HEK293T (cell line): ENCODE data around the gene CDK14.

ENCODE experiments used
- ARNT ChIP-seq: fragments of 450-650 bp; IDR thresholded peaks from 2 replicates; pipeline ENCODE4 v1.6.1; 2017; ENCODE audit warnings: mild to moderate bottlenecking
- BHLHE40 ChIP-seq: fragments of 450-650 bp; IDR thresholded peaks from 2 replicates; pipeline ENCODE4 v1.6.1; 2016; ENCODE audit warnings: mild to moderate bottlenecking, moderate library complexity, borderline replicate concordance
- FOXA1 ChIP-seq: fragments of 450-650 bp; IDR thresholded peaks from 2 replicates; pipeline ENCODE4 v1.6.1; 2016; ENCODE audit warnings: mild to moderate bottlenecking
- FOXM1 ChIP-seq: fragments of 450-650 bp; IDR thresholded peaks from 2 replicates; pipeline ENCODE4 v1.6.1; 2017; ENCODE audit warnings: mild to moderate bottlenecking, borderline replicate concordance
- HDGF ChIP-seq: fragments of 450-650 bp; IDR thresholded peaks from 2 replicates; pipeline ENCODE4 v1.6.1; 2017; ENCODE audit warnings: antibody characterized with exemption, borderline replicate concordance
- L3MBTL2 ChIP-seq: fragments of 450-650 bp; conservative IDR thresholded peaks from 2 replicates; pipeline ENCODE4 v1.6.1; 2016; ENCODE audit warnings: mild to moderate bottlenecking
- NFRKB ChIP-seq: fragments of 450-650 bp; IDR thresholded peaks from 2 replicates; pipeline ENCODE4 v1.6.1; 2016; ENCODE audit warnings: mild to moderate bottlenecking, moderate library complexity
- PKNOX1 ChIP-seq: fragments of 450-650 bp; IDR thresholded peaks from 2 replicates; pipeline ENCODE4 v1.6.1; 2016
- SP1 ChIP-seq: fragments of 450-650 bp; IDR thresholded peaks from 2 replicates; pipeline ENCODE4 v1.6.1; 2017
- SUZ12 ChIP-seq: fragments of 450-650 bp; IDR thresholded peaks from 2 replicates; pipeline ENCODE4 v1.6.1; 2016; ENCODE audit warnings: mild to moderate bottlenecking
- TARDBP ChIP-seq: fragments of 450-650 bp; IDR thresholded peaks from 2 replicates; pipeline ENCODE4 v1.6.1; 2016
- ZNF384 ChIP-seq: fragments of 450-650 bp; IDR thresholded peaks from 2 replicates; pipeline ENCODE4 v1.6.1; 2016

DNA sequence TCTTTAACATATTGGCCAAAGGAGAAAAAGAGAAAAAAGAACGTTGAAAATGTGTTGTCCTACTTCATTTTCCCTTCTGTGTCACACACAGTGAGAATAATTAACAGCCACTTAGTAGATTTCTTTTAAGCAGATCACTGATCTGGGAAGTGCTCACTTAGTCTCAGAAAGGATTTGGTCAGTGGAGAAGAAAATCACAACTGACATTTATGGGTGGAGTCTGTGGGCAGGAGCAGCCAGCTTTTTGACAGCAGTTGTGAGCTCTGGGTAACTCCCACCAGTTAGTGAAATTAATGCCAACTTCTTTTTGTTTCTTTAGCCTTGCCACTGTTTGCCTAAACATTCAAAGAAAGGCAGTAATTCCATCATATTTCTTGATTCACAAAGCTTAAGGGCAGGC, 49.7 kb downstream of the CDK14 start:
- no peak for TF ChIP-seq SUZ12
- TF ChIP-seq BHLHE40: no peak
- TF ChIP-seq TARDBP: no peak
- TF ChIP-seq FOXA1: no peak
- no peak for TF ChIP-seq ARNT
- TF ChIP-seq PKNOX1: no peak
- TF ChIP-seq NFRKB: no peak
- no peak for TF ChIP-seq FOXM1
- TF ChIP-seq ZNF384: no peak
- TF ChIP-seq L3MBTL2: no peak
- no peak for TF ChIP-seq HDGF
- TF ChIP-seq SP1: no peak
